Osteoblast (primary cell): ENCODE measurements around the gene ADPRS. TPM values are rescaled to one million over a fixed set of nuclear protein-coding genes. Genes with fewer than 3 reads are reported as not detected.

Experiments
- DNase-seq: peaks from one replicate; pipeline ENCODE4 v3.0.0; 2011; ENCODE audit warnings: low spot score, mixed read lengths; ENCODE audit not compliant: insufficient read length; ENCODE audit errors: missing footprints
- H2AFZ ChIP-seq: 2 replicates; pipeline ENCODE4 v1.6.0; 2011; ENCODE audit warnings: mild to moderate bottlenecking, low read length
- H3K27ac ChIP-seq: 2 replicates; pipeline ENCODE4 v1.5.1; 2011; ENCODE audit warnings: mild to moderate bottlenecking, low read depth, low read length, moderate library complexity
- H3K27me3 ChIP-seq: 2 replicates; pipeline ENCODE4 v1.6.0; 2012; ENCODE audit warnings: mild to moderate bottlenecking, control low read depth, inconsistent platforms, low read length, moderate library complexity; ENCODE audit not compliant: insufficient read depth
- H3K36me3 ChIP-seq: 2 replicates; pipeline ENCODE4 v1.5.1; 2011; ENCODE audit warnings: mild to moderate bottlenecking, low read length, control low read depth, moderate library complexity; ENCODE audit not compliant: insufficient read depth
- H3K4me1 ChIP-seq: 2 replicates; pipeline ENCODE4 v1.5.1; 2011; ENCODE audit warnings: mild to moderate bottlenecking, low read length, control low read depth, moderate library complexity; ENCODE audit not compliant: insufficient read depth
- H3K4me2 ChIP-seq: 2 replicates; pipeline ENCODE4 v1.6.0; 2011; ENCODE audit warnings: mild to moderate bottlenecking, low read length; ENCODE audit not compliant: insufficient read depth
- H3K4me3 ChIP-seq: fragments of 200-600 bp; sonication (generic); 3 replicates; pipeline ENCODE4 v1.5.1; 2012; ENCODE audit warnings: mild to moderate bottlenecking, low read length, inconsistent platforms; ENCODE audit not compliant: insufficient read depth
- H3K79me2 ChIP-seq: 2 replicates; pipeline ENCODE4 v1.6.0; 2012; ENCODE audit warnings: mild to moderate bottlenecking, low read length, control low read depth, inconsistent platforms; ENCODE audit not compliant: insufficient read depth
- H3K9me3 ChIP-seq: 2 replicates; pipeline ENCODE4 v1.5.1; 2011; ENCODE audit warnings: low read depth, low read length, control low read depth
- H4K20me1 ChIP-seq: 2 replicates; pipeline ENCODE4 v1.6.0; 2012; ENCODE audit warnings: mild to moderate bottlenecking, low read length, control low read depth; ENCODE audit not compliant: insufficient read depth
- total RNA-seq: library from RNA; depleted of rRNA; stranded (reverse); fragments of >200 nt; gene quantifications from 2 replicates; pipeline ENCODE4 v1.2.3, GENCODE V29; 2012
- TF ChIP-seq, protein P1 (sequence below): IDR thresholded peaks from 2 replicates; pipeline ENCODE4 v1.5.1; 2011; ENCODE audit warnings: mild to moderate bottlenecking, low read depth, low read length, moderate library complexity; ENCODE audit errors: extremely low read depth

Gene ADPRS
- total RNA-seq, 1 donor: 24.2 TPM

- peak; percentile 25 for DNase-seq
- Histone ChIP-seq H3K4me2 (no peak overlapping the region), H3K27me3 (no peaks in the 10 kb centered on the region)
These were observed 3.0 kb downstream of the ADPRS start for GRCh38 chr1:36091698-36092097.

DNA sequence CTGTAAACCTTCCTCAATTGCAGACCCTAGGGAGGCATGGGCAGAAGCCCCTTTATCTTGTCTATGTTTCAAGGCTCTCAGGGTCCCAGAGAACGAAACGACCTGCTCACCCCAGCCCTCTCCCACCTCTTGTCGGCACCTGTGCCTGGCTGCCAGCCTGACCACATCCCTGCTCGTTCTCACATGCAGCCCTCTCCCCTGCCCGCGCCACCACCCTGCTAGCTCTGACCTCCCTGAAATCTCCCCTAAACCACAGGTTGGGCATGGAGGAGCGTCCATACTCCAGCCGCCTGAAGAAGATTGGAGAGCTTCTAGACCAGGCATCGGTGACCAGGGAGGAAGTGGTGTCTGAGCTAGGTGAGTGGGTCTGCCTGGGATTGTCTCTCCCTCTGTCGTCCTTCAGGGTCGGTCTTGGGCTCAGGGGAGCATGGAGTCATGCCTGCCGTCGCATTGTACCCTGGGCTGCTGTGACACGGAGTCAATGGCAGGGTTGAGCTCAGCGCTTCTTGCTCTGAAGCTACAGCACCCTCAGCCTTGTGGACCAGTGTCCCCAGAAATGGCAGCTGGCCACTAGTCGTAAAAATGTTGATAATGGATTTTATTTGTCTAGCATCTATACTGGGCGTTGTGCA, 3.6 kb downstream of the ADPRS start:
- Histone ChIP-seq H2AFZ (no peak overlapping the region), H3K4me1 (peaks cover 12% of the 10 kb centered on the region), H3K36me3 (peaks cover 44% of the 10 kb centered on the region), H3K4me2 (no peak overlapping the region), H3K9me3 (no peaks in the 10 kb centered on the region), H3K4me3 (no peak overlapping the region), H3K79me2 (peaks cover 41% of the 10 kb centered on the region), H3K27me3 (no peaks in the 10 kb centered on the region), H3K27ac (no peak overlapping the region), H4K20me1 (peaks cover 10% of the 10 kb centered on the region)
- no peak for DNase-seq
- TF ChIP-seq, protein P1, sequence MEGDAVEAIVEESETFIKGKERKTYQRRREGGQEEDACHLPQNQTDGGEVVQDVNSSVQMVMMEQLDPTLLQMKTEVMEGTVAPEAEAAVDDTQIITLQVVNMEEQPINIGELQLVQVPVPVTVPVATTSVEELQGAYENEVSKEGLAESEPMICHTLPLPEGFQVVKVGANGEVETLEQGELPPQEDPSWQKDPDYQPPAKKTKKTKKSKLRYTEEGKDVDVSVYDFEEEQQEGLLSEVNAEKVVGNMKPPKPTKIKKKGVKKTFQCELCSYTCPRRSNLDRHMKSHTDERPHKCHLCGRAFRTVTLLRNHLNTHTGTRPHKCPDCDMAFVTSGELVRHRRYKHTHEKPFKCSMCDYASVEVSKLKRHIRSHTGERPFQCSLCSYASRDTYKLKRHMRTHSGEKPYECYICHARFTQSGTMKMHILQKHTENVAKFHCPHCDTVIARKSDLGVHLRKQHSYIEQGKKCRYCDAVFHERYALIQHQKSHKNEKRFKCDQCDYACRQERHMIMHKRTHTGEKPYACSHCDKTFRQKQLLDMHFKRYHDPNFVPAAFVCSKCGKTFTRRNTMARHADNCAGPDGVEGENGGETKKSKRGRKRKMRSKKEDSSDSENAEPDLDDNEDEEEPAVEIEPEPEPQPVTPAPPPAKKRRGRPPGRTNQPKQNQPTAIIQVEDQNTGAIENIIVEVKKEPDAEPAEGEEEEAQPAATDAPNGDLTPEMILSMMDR: no peak

More at GRCh38 chr1:36091698-36092097, 3.0 kb downstream of the ADPRS start:
- Histone ChIP-seq H3K27ac (no peak overlapping the region), H3K79me2 (peaks cover 41% of the 10 kb centered on the region), H3K36me3 (peaks cover 44% of the 10 kb centered on the region), H2AFZ (no peak overlapping the region), H3K9me3 (no peaks in the 10 kb centered on the region), H3K4me3 (no peak overlapping the region), H3K4me1 (peaks cover 12% of the 10 kb centered on the region), H4K20me1 (peaks cover 10% of the 10 kb centered on the region)
- TF ChIP-seq, protein P1: no peak

- H3K4me3 ChIP-seq: no peak overlapping the region
- H4K20me1 ChIP-seq: peaks cover 10% of the 10 kb centered on the region
- H3K9me3 ChIP-seq: no peaks in the 10 kb centered on the region
- H3K27ac ChIP-seq: no peak overlapping the region
- peaks cover 41% of the 10 kb centered on the region for H3K79me2 ChIP-seq
- peaks cover 44% of the 10 kb centered on the region for H3K36me3 ChIP-seq
- no peak overlapping the region for H3K4me2 ChIP-seq
- H3K4me1 ChIP-seq: peaks cover 12% of the 10 kb centered on the region
- H2AFZ ChIP-seq: no peak overlapping the region
- TF ChIP-seq, protein P1: no peak
- no peaks in the 10 kb centered on the region for H3K27me3 ChIP-seq
- no peak for DNase-seq
These were observed 4.1 kb downstream of the ADPRS start for GRCh38 chr1:36092798-36093185.

- H3K27ac ChIP-seq: no peak overlapping the region
- H3K4me3 ChIP-seq: no peak overlapping the region
- peak; percentile 35 for DNase-seq
- H3K36me3 ChIP-seq: peaks cover 44% of the 10 kb centered on the region
- H3K4me1 ChIP-seq: peaks cover 12% of the 10 kb centered on the region
- H3K79me2 ChIP-seq: peaks cover 41% of the 10 kb centered on the region
- no peaks in the 10 kb centered on the region for H3K27me3 ChIP-seq
- no peaks in the 10 kb centered on the region for H3K9me3 ChIP-seq
- TF ChIP-seq, protein P1: no peak
- peaks cover 10% of the 10 kb centered on the region for H4K20me1 ChIP-seq
- no peak overlapping the region for H2AFZ ChIP-seq
- no peak overlapping the region for H3K4me2 ChIP-seq
These were observed 4.5 kb downstream of the ADPRS start for GRCh38 chr1:36093226-36093625.
